Measurements from ENCODE around the gene PTGFRN. TPM values are rescaled to one million over a fixed set of nuclear protein-coding genes. Genes with fewer than 3 reads are reported as not detected.

Gene PTGFRN
- total and polyA plus RNA-seq, 2 of the 4 experiments (the other 2 are of a cell fraction) = 0.90 to 1.1 TPM

- H3K4me2 ChIP-seq (ENCODE audit: low read depth, low read length) = no peak overlapping the region
- H4K8ac ChIP-seq (ENCODE audit: low read depth in 2 of 2, low read length in 2 of 2) = no peak overlapping the region
- no peak overlapping the region for H2AFZ ChIP-seq (replicated peaks; ENCODE audit: low read length, poor library complexity)
- 36% methylated on average over 3 of the region's 5 CpGs; no CpG with 5 or more reads in 1 of the 2 experiments for WGBS, 2 experiments (ENCODE audit: extremely low coverage in 2 of 2, insufficient read length in 1 of 2)
- H3K56ac ChIP-seq (ENCODE audit: extremely low read depth, insufficient read depth, low read length) = no peak overlapping the region
- no peaks in the 10 kb centered on the region for H3K9me3 ChIP-seq (ENCODE audit: control insufficient read depth, insufficient read depth, low read length)
- H3K4me1 ChIP-seq (ENCODE audit: control insufficient read depth, insufficient read depth, low read length) = no peaks in the 10 kb centered on the region
- no peak overlapping the region for H2AK9ac ChIP-seq (replicated peaks; ENCODE audit: low read depth, low read length, poor library complexity)
- no peak overlapping the region for H3K4ac ChIP-seq (ENCODE audit: low read depth, low read length)
- H3K36me3 ChIP-seq (ENCODE audit: control insufficient read depth, insufficient read depth, low read length) = no peaks in the 10 kb centered on the region
- no peak overlapping the region for H3K14ac ChIP-seq (replicated peaks; ENCODE audit: low read depth, low read length)
- no peaks in the 10 kb centered on the region for H3K9me1 ChIP-seq (ENCODE audit: insufficient read depth, low read length)
- H2BK5ac ChIP-seq (ENCODE audit: low read depth, low read length, poor library complexity, severe bottlenecking) = no peak overlapping the region
- no peak overlapping the region for H3K4me3 ChIP-seq (ENCODE audit: insufficient read depth, low read depth, low read length)
- no peak overlapping the region for H4K91ac ChIP-seq (ENCODE audit: insufficient read depth, low read depth, low read length)
- no peak overlapping the region for H4K5ac ChIP-seq (ENCODE audit: low read depth, low read length)
- ATAC-seq (ENCODE audit: low read depth) = no peak
- TF ChIP-seq BHLHE40 (IDR thresholded peaks at IDR 0.05; ENCODE audit: low read depth, low read length) (no peak), MXI1 (IDR thresholded peaks at IDR 0.05; ENCODE audit: borderline replicate concordance, low read depth, low read length) (no peak), FOS (IDR thresholded peaks at IDR 0.05; ENCODE audit: low read depth, low read length) (no peak), CHD1 (IDR thresholded peaks at IDR 0.05; ENCODE audit: low read depth, low read length) (no peak), MAFK (IDR thresholded peaks at IDR 0.05; ENCODE audit: low read depth, low read length) (no peak), SMC3 (IDR thresholded peaks at IDR 0.05; ENCODE audit: low read depth, low read length) (no peak), RCOR1 (IDR thresholded peaks at IDR 0.05; ENCODE audit: insufficient replicate concordance, low read length) (no peak), USF2 (IDR thresholded peaks at IDR 0.05; ENCODE audit: low read depth, low read length) (no peak), CEBPB (IDR thresholded peaks at IDR 0.05; ENCODE audit: low read depth, low read length) (no peak), CTCF (conservative IDR thresholded peaks at IDR 0.05; ENCODE audit: low read depth, low read length) (no peak), MAZ (IDR thresholded peaks at IDR 0.05; ENCODE audit: borderline replicate concordance, low read depth, low read length) (no peak), RAD21 (IDR thresholded peaks at IDR 0.05; ENCODE audit: low read length) (no peak), RFX5 (IDR thresholded peaks at IDR 0.05; ENCODE audit: low read depth, low read length) (no peak), POLR2A (IDR thresholded peaks at IDR 0.05; ENCODE audit: low read depth, low read length) (no peak), NFE2L2 (IDR thresholded peaks at IDR 0.05; ENCODE audit: low read depth, low read length) (no peak), ELK1 (IDR thresholded peaks at IDR 0.05; ENCODE audit: borderline replicate concordance, low read depth, low read length) (no peak)
- intact Hi-C loops (cut with micrococcal nuclease) (no loop called here), in situ Hi-C loops (cut with MboI; ENCODE audit: low sequenced_read_pairs) (no loop called here), dilution Hi-C loops (cut with HindIII; ENCODE audit: low sequenced_read_pairs, unreplicated experiment) (no loop called here)
- H3K79me1 ChIP-seq (ENCODE audit: low read depth in 1 of 2, low read length in 2 of 2) = no peaks in the 10 kb centered on the region
- no peak for DNase-seq
- no peak overlapping the region for H2BK15ac ChIP-seq (ENCODE audit: low read depth, low read length)
- H2BK20ac ChIP-seq (ENCODE audit: low read depth, low read length) = no peak overlapping the region
- no peaks in the 10 kb centered on the region for H3K27me3 ChIP-seq (ENCODE audit: control insufficient read depth, insufficient read depth, low read length)
- CTCF ChIA-PET = no interaction called here
- POLR2A ChIA-PET (ENCODE audit: unreplicated experiment) = no interaction called here
- H4K20me1 ChIP-seq (ENCODE audit: insufficient read depth, low read length) = no peaks in the 10 kb centered on the region
- H3K27ac ChIP-seq (ENCODE audit: insufficient read depth, low read length) = no peak overlapping the region
- H3K18ac ChIP-seq (ENCODE audit: low read depth, low read length) = no peak overlapping the region
- no TSS peak for BruUV-seq (replicated peaks)
- H2AK5ac ChIP-seq (ENCODE audit: low read depth, low read length) = no peak overlapping the region
- H3K9ac ChIP-seq (ENCODE audit: low read depth, low read length) = no peak overlapping the region
- H2BK120ac ChIP-seq (ENCODE audit: low read depth, low read length) = no peak overlapping the region
- no peak overlapping the region for H3K23ac ChIP-seq (ENCODE audit: low read depth, low read length)
Observed at GRCh38 chr1:117013309-117013858, 103.7 kb downstream of the PTGFRN start.
